Calu3 (cell line): Measurements from ENCODE around the gene PRSS1. TPM values are rescaled to one million over a fixed set of nuclear protein-coding genes. Genes with fewer than 3 reads are reported as not detected.

Experiments used
- BruUV-seq: library from RNA; stranded (reverse); fragments of 400-500 nt; replicated peaks from 2 replicates; lab custom pipeline; 2021; lab: Mats Ljungman, UMichigan
- CTCF ChIA-PET: fragments of 300-600 bp; sonication (Branson Sonifier 250); formaldehyde crosslinking; loops from one replicate; lab custom pipeline; 2022; ENCODE audit warnings: antibody characterized with exemption; lab: Charles Lee
- DNase-seq: peaks from one replicate; pipeline ENCODE4 v3.0.0; 2022
- H3K27ac Mint-ChIP-seq: one replicate; pipeline ENCODE4 v1.8.0; 2022; ENCODE audit warnings: mixed read lengths; ENCODE audit not compliant: unreplicated experiment
- H3K27me3 Mint-ChIP-seq: one replicate; pipeline ENCODE4 v1.8.0; 2022; ENCODE audit warnings: mixed read lengths; ENCODE audit not compliant: unreplicated experiment
- H3K36me3 Mint-ChIP-seq: one replicate; pipeline ENCODE4 v1.8.0; 2022; ENCODE audit warnings: mild to moderate bottlenecking, moderate library complexity, mixed read lengths; ENCODE audit not compliant: insufficient read depth, unreplicated experiment
- H3K4me1 Mint-ChIP-seq: one replicate; pipeline ENCODE4 v1.8.0; 2022; ENCODE audit warnings: mild to moderate bottlenecking, low read depth, mixed read lengths; ENCODE audit not compliant: unreplicated experiment
- H3K4me3 Mint-ChIP-seq: one replicate; pipeline ENCODE4 v1.8.0; 2022; ENCODE audit warnings: mild to moderate bottlenecking, low read depth, moderate library complexity, mixed read lengths; ENCODE audit not compliant: unreplicated experiment
- H3K9me3 Mint-ChIP-seq: one replicate; pipeline ENCODE4 v1.8.0; 2022; ENCODE audit warnings: low read depth, mixed read lengths; ENCODE audit not compliant: unreplicated experiment
- intact Hi-C: fragments of 100-400 bp; cut with micrococcal nuclease; formaldehyde crosslinking; loops from one replicate; pipeline ENCODE4 v1.10.0; 2022; ENCODE audit not compliant: unreplicated experiment
- total RNA-seq: library from RNA; stranded (reverse); gene quantifications from 2 replicates; pipeline ENCODE4 v1.2.3, GENCODE V29; 2022
- TF ChIP-seq, protein P1 (sequence below): fragments of 200-600 bp; IDR thresholded peaks from one replicate; pipeline ENCODE4 v1.8.0; 2022; ENCODE audit warnings: antibody characterized with exemption; ENCODE audit not compliant: unreplicated experiment

PRSS1 gene
- total RNA-seq, 1 experiment from 2014 or later: 16.8 TPM

- Mint-ChIP-seq H3K27me3 (peaks cover 37% of the 10 kb centered on the region), H3K36me3 (peaks cover 4% of the 10 kb centered on the region), H3K4me1 (peaks cover 12% of the 10 kb centered on the region), H3K9me3 (no peaks in the 10 kb centered on the region), H3K27ac (no peak overlapping the region), H3K4me3 (no peak overlapping the region)
- DNase-seq: no peak
- TF ChIP-seq, protein P1, sequence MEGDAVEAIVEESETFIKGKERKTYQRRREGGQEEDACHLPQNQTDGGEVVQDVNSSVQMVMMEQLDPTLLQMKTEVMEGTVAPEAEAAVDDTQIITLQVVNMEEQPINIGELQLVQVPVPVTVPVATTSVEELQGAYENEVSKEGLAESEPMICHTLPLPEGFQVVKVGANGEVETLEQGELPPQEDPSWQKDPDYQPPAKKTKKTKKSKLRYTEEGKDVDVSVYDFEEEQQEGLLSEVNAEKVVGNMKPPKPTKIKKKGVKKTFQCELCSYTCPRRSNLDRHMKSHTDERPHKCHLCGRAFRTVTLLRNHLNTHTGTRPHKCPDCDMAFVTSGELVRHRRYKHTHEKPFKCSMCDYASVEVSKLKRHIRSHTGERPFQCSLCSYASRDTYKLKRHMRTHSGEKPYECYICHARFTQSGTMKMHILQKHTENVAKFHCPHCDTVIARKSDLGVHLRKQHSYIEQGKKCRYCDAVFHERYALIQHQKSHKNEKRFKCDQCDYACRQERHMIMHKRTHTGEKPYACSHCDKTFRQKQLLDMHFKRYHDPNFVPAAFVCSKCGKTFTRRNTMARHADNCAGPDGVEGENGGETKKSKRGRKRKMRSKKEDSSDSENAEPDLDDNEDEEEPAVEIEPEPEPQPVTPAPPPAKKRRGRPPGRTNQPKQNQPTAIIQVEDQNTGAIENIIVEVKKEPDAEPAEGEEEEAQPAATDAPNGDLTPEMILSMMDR: no peak
- no TSS peak for BruUV-seq
- CTCF ChIA-PET: interaction anchor here (0.6 to 1.7 kb wide), 2 partner anchors 22 to 25 kb away, joined by 3 to 5 read pairs; no protein-coding TSS in a partner anchor
- intact Hi-C loops: no loop called here
Observed at GRCh38 chr7:142785841-142786250, 36.6 kb downstream of the PRSS1 start.

- Mint-ChIP-seq H3K27me3 (peaks cover 38% of the 10 kb centered on the region), H3K9me3 (no peaks in the 10 kb centered on the region), H3K4me1 (peaks cover 12% of the 10 kb centered on the region), H3K4me3 (no peak overlapping the region), H3K27ac (no peak overlapping the region), H3K36me3 (peaks cover 4% of the 10 kb centered on the region)
- TF ChIP-seq, protein P1: no peak
- DNase-seq: no peak
- intact Hi-C loops: no loop called here
- no TSS peak for BruUV-seq
- CTCF ChIA-PET: interaction anchor here (1.4 kb wide), 1 partner anchor 24 kb away, joined by 6 read pairs; no protein-coding TSS in a partner anchor
Observed at GRCh38 chr7:142787034-142787768, 37.9 kb downstream of the PRSS1 start.

GRCh38 chr7:142787783-142788182 lies 38.5 kb downstream of the PRSS1 start:
- Mint-ChIP-seq H3K9me3 (no peaks in the 10 kb centered on the region), H3K27ac (no peak overlapping the region), H3K4me1 (peaks cover 11% of the 10 kb centered on the region), H3K4me3 (no peak overlapping the region), H3K27me3 (peaks cover 44% of the 10 kb centered on the region), H3K36me3 (peaks cover 4% of the 10 kb centered on the region)
- BruUV-seq: no TSS peak
- CTCF ChIA-PET: interaction anchor here (1.4 kb wide), 1 partner anchor 23 kb away, joined by 6 read pairs; no protein-coding TSS in a partner anchor
- no peak for DNase-seq
- TF ChIP-seq, protein P1: no peak
- intact Hi-C loops: no loop called here

GRCh38 chr7:142788303-142789289 lies 39.3 kb downstream of the PRSS1 start:
- TF ChIP-seq, protein P1: no peak
- no TSS peak for BruUV-seq
- Mint-ChIP-seq H3K27me3 (peaks cover 52% of the 10 kb centered on the region), H3K4me1 (peaks cover 7% of the 10 kb centered on the region), H3K4me3 (no peak overlapping the region), H3K36me3 (peaks cover under 1% of the 10 kb centered on the region), H3K27ac (no peak overlapping the region), H3K9me3 (no peaks in the 10 kb centered on the region)
- intact Hi-C loops: no loop called here
- no peak for DNase-seq
- CTCF ChIA-PET: interaction anchor here (0.7 kb wide), 1 partner anchor 156 kb away, joined by 3 read pairs; no protein-coding TSS in a partner anchor
